ENCODE results near the gene POLN. TPM values are rescaled to one million over a fixed set of nuclear protein-coding genes. Genes with fewer than 3 reads are reported as not detected.
"Not testable (repeated sequence)": the region's sequence is repeated elsewhere in the genome, so short reads cannot be mapped to it uniquely, and the experiment has no call there.

POLN gene
- total and polyA plus RNA-seq, 2 experiments from 2014 or later = 1.8 to 4.0 TPM

- H3K4me2 ChIP-seq; H3K4me1 ChIP-seq (ENCODE audit: insufficient read depth); H4K20me1 ChIP-seq (replicated peaks; ENCODE audit: insufficient read depth); H3K79me2 ChIP-seq (replicated peaks; ENCODE audit: insufficient read depth); H3K4me1 Mint-ChIP-seq; H3F3A ChIP-seq (replicated peaks; ENCODE audit: low read depth); H3K27me3 Mint-ChIP-seq (ENCODE audit: insufficient read depth, low read depth, poor library complexity); H3K9me3 Mint-ChIP-seq; H3K4me3 Mint-ChIP-seq; H3K27ac ChIP-seq (ENCODE audit: low read depth); ATAC-seq; DNase-seq (ENCODE audit: low spot score); H3K27ac Mint-ChIP-seq; H3K36me3 ChIP-seq (ENCODE audit: insufficient read depth); H3K4me3 ChIP-seq; H3K9me2 ChIP-seq (ENCODE audit: insufficient read depth); H3K27me3 ChIP-seq (ENCODE audit: insufficient read depth); H3K36me3 Mint-ChIP-seq (ENCODE audit: low read depth); H2AFZ ChIP-seq: not testable (repeated sequence)
These were observed 33.1 kb upstream of the POLN start for GRCh38 chr4:2275044-2275397.

- no peaks in the 10 kb centered on the region; the same call in 2 of the 3 replicates for H3K36me3 Mint-ChIP-seq (ENCODE audit: low read depth)
- no peaks in the 10 kb centered on the region for H3F3A ChIP-seq (replicated peaks; ENCODE audit: low read depth)
- DNase-seq (ENCODE audit: low spot score) (no peak), ATAC-seq (no peak)
- no peak overlapping the region for H3K27ac ChIP-seq (ENCODE audit: low read depth)
- H3K9me2 ChIP-seq (ENCODE audit: insufficient read depth) = no peaks in the 10 kb centered on the region
- no peaks in the 10 kb centered on the region for H3K9me3 Mint-ChIP-seq
- H2AFZ ChIP-seq = no peak overlapping the region
- no peaks in the 10 kb centered on the region for H3K79me2 ChIP-seq (replicated peaks; ENCODE audit: insufficient read depth)
- no peak overlapping the region for H3K4me2 ChIP-seq
- H4K20me1 ChIP-seq (replicated peaks; ENCODE audit: insufficient read depth) = no peaks in the 10 kb centered on the region
- peaks cover 7% of the 10 kb centered on the region for H3K4me1 Mint-ChIP-seq
- H3K4me3 Mint-ChIP-seq = no peak overlapping the region
- no peak overlapping the region for H3K27ac Mint-ChIP-seq
- H3K4me1 ChIP-seq (ENCODE audit: insufficient read depth) = peaks cover 2% of the 10 kb centered on the region; the same call in 1 of the 2 replicates
- H3K27me3 Mint-ChIP-seq (ENCODE audit: insufficient read depth, low read depth, poor library complexity) = peaks cover 3% of the 10 kb centered on the region
- H3K36me3 ChIP-seq (ENCODE audit: insufficient read depth) = no peaks in the 10 kb centered on the region
- H3K27me3 ChIP-seq (ENCODE audit: insufficient read depth) = no peaks in the 10 kb centered on the region
- no peak overlapping the region for H3K4me3 ChIP-seq
- no peak for TF ChIP-seq CTCF (conservative IDR thresholded peaks at IDR 0.05; ENCODE audit: low read depth in 2 of 2)
- TF ChIP-seq ETS1 (IDR thresholded peaks at IDR 0.05) = no peak
- TF ChIP-seq CREB1 (CRISPR knock-in tag; IDR thresholded peaks at IDR 0.05; ENCODE audit: low read depth) = no peak
- TF ChIP-seq ZNF462 (CRISPR knock-in tag; IDR thresholded peaks at IDR 0.05) = no peak
- no peak for TF ChIP-seq JUNB (IDR thresholded peaks at IDR 0.05; ENCODE audit: unreplicated experiment)
- no peak for TF ChIP-seq REST (IDR thresholded peaks at IDR 0.05; ENCODE audit: unreplicated experiment)
- no peak for TF ChIP-seq ZNF114 (CRISPR knock-in tag; IDR thresholded peaks at IDR 0.05)
- TF ChIP-seq POLR2AphosphoS5 (IDR thresholded peaks at IDR 0.05; ENCODE audit: low read depth) = no peak
- no peak for TF ChIP-seq STAT1 (IDR thresholded peaks at IDR 0.05; ENCODE audit: unreplicated experiment)
These were observed 32.6 kb upstream of the POLN start for GRCh38 chr4:2274320-2275043.
